Neuronal stem cell (in vitro differentiated cells): ENCODE measurements around the gene WWOX.

ENCODE experiments used
- DNase-seq: peaks from one replicate; pipeline ENCODE4 v3.0.0-alpha.2; 2013; ENCODE audit warnings: low spot score
- H2AFZ ChIP-seq: one replicate; pipeline ENCODE4 v1.6.1; 2013; ENCODE audit warnings: mild to moderate bottlenecking, low read length, inconsistent platforms
- H2AK5ac ChIP-seq: 2 replicates; pipeline ENCODE4 v1.6.1; 2013; ENCODE audit warnings: low read depth, mild to moderate bottlenecking, inconsistent platforms, low read length, moderate library complexity, mixed read lengths
- H2BK120ac ChIP-seq: 2 replicates; pipeline ENCODE4 v1.6.1; 2013; ENCODE audit warnings: low read depth, mild to moderate bottlenecking, inconsistent platforms, low read length, moderate library complexity, mixed read lengths
- H2BK12ac ChIP-seq: one replicate; pipeline ENCODE4 v1.6.1; 2013; ENCODE audit warnings: low read length, inconsistent platforms
- H2BK15ac ChIP-seq: 2 replicates; pipeline ENCODE4 v1.6.1; 2013; ENCODE audit warnings: mild to moderate bottlenecking, low read length, inconsistent platforms, mixed read lengths
- H2BK5ac ChIP-seq: one replicate; pipeline ENCODE4 v1.6.1; 2013; ENCODE audit warnings: inconsistent platforms, mild to moderate bottlenecking, low read length, moderate library complexity
- H3K14ac ChIP-seq: one replicate; pipeline ENCODE4 v1.6.1; 2013; ENCODE audit warnings: low read length, inconsistent platforms
- H3K18ac ChIP-seq: 2 replicates; pipeline ENCODE4 v1.6.1; 2013; ENCODE audit warnings: low read length, inconsistent platforms
- H3K23ac ChIP-seq: 2 replicates; pipeline ENCODE4 v1.6.1; 2013; ENCODE audit warnings: low read depth, mild to moderate bottlenecking, mixed read lengths, low read length, inconsistent platforms; ENCODE audit not compliant: poor library complexity
- H3K27ac ChIP-seq: replicated peaks from 3 replicates; pipeline ENCODE4 v1.5.1; 2013; ENCODE audit warnings: low read length, inconsistent platforms
- H3K27me3 ChIP-seq, 3 experiments: 2 replicates each; pipeline ENCODE4 v1.6.1; 2013; ENCODE audit warnings: low read length in 3 of 3, mild to moderate bottlenecking in 2 of 3, inconsistent platforms in 1 of 3, low read depth in 1 of 3, mixed read lengths in 1 of 3, moderate library complexity in 1 of 3; ENCODE audit not compliant: control insufficient read depth in 3 of 3, insufficient read depth in 3 of 3
- H3K36me3 ChIP-seq, 2 donors: replicated peaks in 1 of 2; 2 replicates each; pipeline ENCODE4 v1.6.1; 2013; ENCODE audit warnings: low read length in 2 of 2; ENCODE audit not compliant: control insufficient read depth in 2 of 2, insufficient read depth in 2 of 2
- H3K4ac ChIP-seq: 2 replicates; pipeline ENCODE4 v1.6.1; 2013; ENCODE audit warnings: inconsistent platforms, mild to moderate bottlenecking, low read length, moderate library complexity
- H3K4me1 ChIP-seq, 2 donors: 1 replicate in 1 of 2; 2 replicates in 1 of 2; pipeline ENCODE4 v1.6.1; 2013; ENCODE audit warnings: low read length in 2 of 2, low read depth in 1 of 2; ENCODE audit not compliant: control insufficient read depth in 2 of 2, insufficient read depth in 1 of 2
- H3K4me2 ChIP-seq: one replicate; pipeline ENCODE4 v1.6.1; 2013; ENCODE audit warnings: mild to moderate bottlenecking, low read length, inconsistent platforms; ENCODE audit not compliant: insufficient read depth, poor library complexity, severe bottlenecking
- H3K4me3 ChIP-seq, 2 donors: 2 replicates each; pipeline ENCODE4 v1.5.1; 2013; ENCODE audit warnings: low read length in 2 of 2, mild to moderate bottlenecking in 2 of 2, inconsistent platforms in 1 of 2, moderate library complexity in 1 of 2
- H3K79me1 ChIP-seq: one replicate; pipeline ENCODE4 v1.6.1; 2013; ENCODE audit warnings: low read depth, mild to moderate bottlenecking, inconsistent platforms, low read length, moderate library complexity
- H3K9ac ChIP-seq: one replicate; pipeline ENCODE4 v1.6.1; 2013; ENCODE audit warnings: mild to moderate bottlenecking, low read depth, low read length, inconsistent platforms; ENCODE audit not compliant: poor library complexity
- H3K9me3 ChIP-seq, 2 donors: replicated peaks in 1 of 2; 2 replicates each; pipeline versions ENCODE3 to v1.6.1; 2013; ENCODE audit warnings: low read length in 2 of 2, mild to moderate bottlenecking in 2 of 2, inconsistent platforms in 1 of 2, low read depth in 1 of 2, mixed read lengths in 1 of 2, moderate library complexity in 1 of 2; ENCODE audit not compliant: control insufficient read depth in 2 of 2, insufficient read depth in 1 of 2
- H4K8ac ChIP-seq: one replicate; pipeline ENCODE4 v1.6.1; 2013; ENCODE audit warnings: low read depth, mild to moderate bottlenecking, inconsistent platforms, low read length, moderate library complexity
- H4K91ac ChIP-seq: one replicate; pipeline ENCODE4 v1.6.1; 2013; ENCODE audit warnings: low read length, low read depth, mild to moderate bottlenecking, inconsistent platforms; ENCODE audit not compliant: poor library complexity
- WGBS, 2 donors: extraction: QIAGEN DNeasy Blood & Tissue Kit; methylation state at CpG; one replicate each; pipeline ENCODE4 v1.1.7; 2013; ENCODE audit warnings: missing lambda C conversion rate in 2 of 2, mixed read lengths in 1 of 2; ENCODE audit not compliant: insufficient read length in 2 of 2, insufficient replicate concordance in 1 of 2; ENCODE audit errors: extremely low coverage in 2 of 2; 5-methylcytosine and 5-hydroxymethylcytosine counted together

WWOX gene

GRCh38 chr16:78570399-78571141 lies 471.1 kb downstream of the WWOX start:
- no peak overlapping the region for H2AK5ac ChIP-seq
- no peak overlapping the region for H4K8ac ChIP-seq
- H3K14ac ChIP-seq = no peak overlapping the region
- no peaks in the 10 kb centered on the region for H3K79me1 ChIP-seq
- no peak overlapping the region for H3K4ac ChIP-seq
- no peak overlapping the region for H4K91ac ChIP-seq
- no peak overlapping the region for H2BK12ac ChIP-seq
- H3K9ac ChIP-seq = no peak overlapping the region
- H3K4me2 ChIP-seq = no peak overlapping the region
- peaks cover 0 to under 1% of the 10 kb centered on the region in 2 donors for H3K9me3 ChIP-seq
- no peak overlapping the region for H3K4me3 ChIP-seq
- H2BK120ac ChIP-seq = no peak overlapping the region
- no peaks in the 10 kb centered on the region for H3K27me3 ChIP-seq
- no peak overlapping the region for H2BK5ac ChIP-seq
- DNase-seq = no peak
- no peak overlapping the region for H3K27ac ChIP-seq
- no peak overlapping the region for H3K18ac ChIP-seq
- H3K36me3 ChIP-seq = no peaks in the 10 kb centered on the region
- H2AFZ ChIP-seq = no peak overlapping the region
- H3K23ac ChIP-seq = no peak overlapping the region
- H3K4me1 ChIP-seq = no peaks in the 10 kb centered on the region
- WGBS, 2 donors = no CpG with 5 or more reads among the region's 11 CpGs
- H2BK15ac ChIP-seq = no peak overlapping the region

GRCh38 chr16:78571434-78571833 lies 472.0 kb downstream of the WWOX start:
- WGBS, 2 donors = no CpG with 5 or more reads among the region's 8 CpGs
- no peaks in the 10 kb centered on the region for H3K9me3 ChIP-seq
- no peak overlapping the region for H2BK12ac ChIP-seq
- no peak overlapping the region for H3K14ac ChIP-seq
- H3K27ac ChIP-seq = no peak overlapping the region
- H4K91ac ChIP-seq = no peak overlapping the region
- no peak overlapping the region for H2AFZ ChIP-seq
- H3K23ac ChIP-seq = no peak overlapping the region
- no peak overlapping the region for H2BK120ac ChIP-seq
- H3K79me1 ChIP-seq = no peaks in the 10 kb centered on the region
- H3K18ac ChIP-seq = no peak overlapping the region
- no peak overlapping the region for H2BK15ac ChIP-seq
- H2BK5ac ChIP-seq = no peak overlapping the region
- H3K36me3 ChIP-seq = no peaks in the 10 kb centered on the region
- H3K4me1 ChIP-seq = no peaks in the 10 kb centered on the region
- H3K4me3 ChIP-seq = no peak overlapping the region
- H2AK5ac ChIP-seq = no peak overlapping the region
- no peaks in the 10 kb centered on the region for H3K27me3 ChIP-seq
- no peak overlapping the region for H3K4ac ChIP-seq
- DNase-seq = no peak
- no peak overlapping the region for H3K9ac ChIP-seq
- H3K4me2 ChIP-seq = no peak overlapping the region
- H4K8ac ChIP-seq = no peak overlapping the region

GRCh38 chr16:78571898-78572358 lies 472.5 kb downstream of the WWOX start:
- no peaks in the 10 kb centered on the region for H3K9me3 ChIP-seq
- H3K27me3 ChIP-seq = no peaks in the 10 kb centered on the region
- no peaks in the 10 kb centered on the region for H3K79me1 ChIP-seq
- H3K4ac ChIP-seq = no peak overlapping the region
- H3K9ac ChIP-seq = no peak overlapping the region
- WGBS, 2 donors = no CpG with 5 or more reads among the region's 5 CpGs
- no peak overlapping the region for H3K4me2 ChIP-seq
- H3K23ac ChIP-seq = no peak overlapping the region
- H2BK12ac ChIP-seq = no peak overlapping the region
- DNase-seq = no peak
- no peak overlapping the region for H3K4me3 ChIP-seq
- H2BK120ac ChIP-seq = no peak overlapping the region
- H3K36me3 ChIP-seq = no peaks in the 10 kb centered on the region
- H2BK5ac ChIP-seq = no peak overlapping the region
- H3K18ac ChIP-seq = no peak overlapping the region
- no peak overlapping the region for H3K14ac ChIP-seq
- H2BK15ac ChIP-seq = no peak overlapping the region
- no peak overlapping the region for H2AFZ ChIP-seq
- H4K8ac ChIP-seq = no peak overlapping the region
- no peak overlapping the region for H2AK5ac ChIP-seq
- no peak overlapping the region for H4K91ac ChIP-seq
- H3K4me1 ChIP-seq = no peaks in the 10 kb centered on the region
- no peak overlapping the region for H3K27ac ChIP-seq

GRCh38 chr16:78574571-78574970 lies 475.1 kb downstream of the WWOX start:
- H3K36me3 ChIP-seq = no peaks in the 10 kb centered on the region
- no peak overlapping the region for H3K9ac ChIP-seq
- no peak overlapping the region for H2BK120ac ChIP-seq
- no peaks in the 10 kb centered on the region for H3K79me1 ChIP-seq
- DNase-seq = no peak
- no peak overlapping the region for H2AK5ac ChIP-seq
- no peak overlapping the region for H2AFZ ChIP-seq
- no peak overlapping the region for H3K18ac ChIP-seq
- no peak overlapping the region for H2BK15ac ChIP-seq
- H3K9me3 ChIP-seq = no peaks in the 10 kb centered on the region
- no peak overlapping the region for H3K23ac ChIP-seq
- no peaks in the 10 kb centered on the region for H3K27me3 ChIP-seq
- H2BK12ac ChIP-seq = no peak overlapping the region
- no peak overlapping the region for H3K4me3 ChIP-seq
- no CpG with 5 or more reads among the region's 2 CpGs for WGBS, 2 donors
- H2BK5ac ChIP-seq = no peak overlapping the region
- no peak overlapping the region for H4K91ac ChIP-seq
- H3K27ac ChIP-seq = no peak overlapping the region
- H3K4ac ChIP-seq = no peak overlapping the region
- no peak overlapping the region for H3K14ac ChIP-seq
- H4K8ac ChIP-seq = no peak overlapping the region
- no peak overlapping the region for H3K4me2 ChIP-seq
- peaks cover 1% of the 10 kb centered on the region in 2 donors for H3K4me1 ChIP-seq
